ENCODE measurements around the gene TM2D3. TPM values are rescaled to one million over a fixed set of nuclear protein-coding genes. Genes with fewer than 3 reads are reported as not detected.

TM2D3 gene
- total and polyA plus RNA-seq, 10 donors, result 33.6 to 97.4 (median 52.5) TPM

DNA sequence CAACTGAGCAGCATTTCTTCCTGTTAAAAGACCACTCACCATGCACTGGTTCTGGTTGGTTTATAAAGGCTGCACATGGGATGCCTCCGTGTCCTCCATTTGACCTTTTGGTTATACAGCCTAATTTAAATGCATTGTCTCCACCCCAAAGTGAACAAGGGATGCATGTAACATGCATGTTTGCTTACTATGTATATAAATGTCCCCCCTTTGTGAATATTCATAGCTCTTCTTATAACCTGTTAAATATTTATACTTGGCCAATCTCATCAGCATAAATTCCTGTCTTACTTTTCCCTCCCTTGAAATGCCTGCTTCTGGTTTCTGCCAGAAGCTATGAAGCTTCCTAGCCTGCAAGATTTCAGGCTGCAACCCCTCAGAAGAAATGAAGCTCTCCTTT lies 44.6 kb upstream of the TM2D3 start:
- H3K4me1 ChIP-seq, result peaks cover 0 to 14% (median 0%) of the 10 kb centered on the region in 6 donors
- DNase-seq, result no peak
- H3K27me3 ChIP-seq (replicated peaks in 1 of 7), result no peaks in the 10 kb centered on the region
- WGBS, 5 donors, result 79 to 100% (median 93%) methylated on average over 1 of the region's 1 CpG
- peaks cover 0 to 98% (median 55%) of the 10 kb centered on the region in 6 donors for H3K36me3 ChIP-seq
- H3K27ac ChIP-seq, result no peak overlapping the region
- intact Hi-C loops (cut with DNase I; ENCODE audit: low total_unique reads), result no loop called here
- TF ChIP-seq, protein P1, sequence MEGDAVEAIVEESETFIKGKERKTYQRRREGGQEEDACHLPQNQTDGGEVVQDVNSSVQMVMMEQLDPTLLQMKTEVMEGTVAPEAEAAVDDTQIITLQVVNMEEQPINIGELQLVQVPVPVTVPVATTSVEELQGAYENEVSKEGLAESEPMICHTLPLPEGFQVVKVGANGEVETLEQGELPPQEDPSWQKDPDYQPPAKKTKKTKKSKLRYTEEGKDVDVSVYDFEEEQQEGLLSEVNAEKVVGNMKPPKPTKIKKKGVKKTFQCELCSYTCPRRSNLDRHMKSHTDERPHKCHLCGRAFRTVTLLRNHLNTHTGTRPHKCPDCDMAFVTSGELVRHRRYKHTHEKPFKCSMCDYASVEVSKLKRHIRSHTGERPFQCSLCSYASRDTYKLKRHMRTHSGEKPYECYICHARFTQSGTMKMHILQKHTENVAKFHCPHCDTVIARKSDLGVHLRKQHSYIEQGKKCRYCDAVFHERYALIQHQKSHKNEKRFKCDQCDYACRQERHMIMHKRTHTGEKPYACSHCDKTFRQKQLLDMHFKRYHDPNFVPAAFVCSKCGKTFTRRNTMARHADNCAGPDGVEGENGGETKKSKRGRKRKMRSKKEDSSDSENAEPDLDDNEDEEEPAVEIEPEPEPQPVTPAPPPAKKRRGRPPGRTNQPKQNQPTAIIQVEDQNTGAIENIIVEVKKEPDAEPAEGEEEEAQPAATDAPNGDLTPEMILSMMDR (IDR thresholded peaks at IDR 0.05 in 8 of 11, conservative IDR thresholded peaks at IDR 0.05 in 3 of 11), result no peak
- TF ChIP-seq POLR2A (IDR thresholded peaks at IDR 0.05) (no peak), POLR2AphosphoS5 (IDR thresholded peaks at IDR 0.05) (no peak)
- H3K4me3 ChIP-seq, result no peak overlapping the region
- no peaks in the 10 kb centered on the region for H3K9me3 ChIP-seq

DNA sequence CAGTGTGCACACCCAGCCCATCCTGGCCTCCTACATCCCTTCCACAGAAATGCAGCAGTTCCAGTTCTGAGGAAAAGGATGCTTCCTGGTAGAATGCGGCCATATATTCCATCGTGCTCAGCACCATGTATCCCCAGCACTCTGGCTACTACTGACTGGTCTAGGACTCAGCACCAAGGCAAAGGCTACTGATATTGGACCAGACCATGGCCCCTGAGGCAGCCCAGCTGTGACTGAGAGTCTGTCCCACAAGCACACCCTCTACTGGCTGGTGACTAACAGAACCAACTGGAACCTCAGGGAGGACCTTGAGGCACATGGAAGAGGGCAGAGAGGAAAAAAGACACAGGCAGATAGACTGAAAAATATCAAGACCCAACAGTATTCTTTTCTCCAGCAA lies 42.1 kb upstream of the TM2D3 start:
- peaks cover 0 to 7% (median 0%) of the 10 kb centered on the region in 6 donors for H3K4me1 ChIP-seq
- H3K27ac ChIP-seq, result no peak overlapping the region
- TF ChIP-seq, protein P1 (IDR thresholded peaks at IDR 0.05 in 8 of 11, conservative IDR thresholded peaks at IDR 0.05 in 3 of 11), result no peak
- TF ChIP-seq POLR2AphosphoS5 (IDR thresholded peaks at IDR 0.05), result no peak
- no peak for TF ChIP-seq POLR2A (IDR thresholded peaks at IDR 0.05)
- H3K4me3 ChIP-seq, result no peak overlapping the region
- no peaks in the 10 kb centered on the region for H3K27me3 ChIP-seq (replicated peaks in 1 of 7)
- intact Hi-C loops (cut with DNase I; ENCODE audit: low total_unique reads), result no loop called here
- no peak for DNase-seq
- no peaks in the 10 kb centered on the region for H3K9me3 ChIP-seq
- H3K36me3 ChIP-seq, result peaks cover 0 to 96% (median 29%) of the 10 kb centered on the region in 6 donors
- WGBS, 5 donors, result 94 to 100% (median 97%) methylated on average over 2 of the region's 2 CpGs

DNA sequence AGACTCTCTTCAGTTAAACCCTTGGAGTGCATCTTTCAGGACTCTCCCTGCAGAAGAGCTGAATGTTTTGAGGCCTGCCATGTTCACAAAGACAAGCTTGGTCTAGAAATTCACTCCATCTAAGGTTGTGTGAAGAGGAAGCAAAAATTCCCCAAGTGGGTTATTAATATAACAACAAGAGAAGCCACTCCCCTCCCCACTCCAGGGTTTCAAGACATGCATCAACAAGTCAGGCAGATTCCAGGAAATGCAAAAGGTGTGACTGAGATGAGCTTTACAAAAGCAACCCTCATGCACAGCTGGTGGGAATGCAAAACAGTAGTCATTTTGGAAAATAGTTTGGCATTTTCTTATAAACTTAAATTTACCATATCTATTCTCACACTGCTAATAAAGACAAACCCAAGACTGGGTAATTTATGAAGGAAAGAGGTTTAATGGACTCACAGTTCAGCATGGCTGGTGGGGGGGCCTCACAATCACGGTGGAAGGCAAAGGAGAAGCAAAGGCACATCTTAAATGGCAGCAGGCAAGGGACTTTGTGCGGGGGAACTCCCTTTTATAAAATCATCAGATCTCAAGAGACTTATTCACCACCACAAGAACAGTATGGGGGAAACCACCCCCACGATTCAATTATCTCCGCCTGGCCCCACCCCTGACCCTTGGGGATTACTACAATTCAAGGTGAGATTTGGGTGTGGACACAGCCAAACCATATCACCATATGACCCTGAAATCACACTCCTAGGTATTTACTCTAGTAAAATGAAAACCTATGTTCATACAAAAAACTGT lies 40.8 kb upstream of the TM2D3 start:
- Histone ChIP-seq H3K4me1 (peaks cover 0 to 7% (median 0%) of the 10 kb centered on the region in 6 donors), H3K36me3 (peaks cover 0 to 93% (median 18%) of the 10 kb centered on the region in 6 donors), H3K27ac (no peak overlapping the region), H3K9me3 (no peaks in the 10 kb centered on the region), H3K4me3 (no peak overlapping the region), H3K27me3 (replicated peaks in 1 of 7) (no peaks in the 10 kb centered on the region)
- WGBS, 5 donors, result 67 to 82% (median 79%) methylated on average over 4 of the region's 4 CpGs
- TF ChIP-seq, protein P1 (IDR thresholded peaks at IDR 0.05 in 8 of 11, conservative IDR thresholded peaks at IDR 0.05 in 3 of 11), result no peak
- TF ChIP-seq POLR2AphosphoS5 (IDR thresholded peaks at IDR 0.05), result no peak
- TF ChIP-seq POLR2A (IDR thresholded peaks at IDR 0.05), result no peak
- DNase-seq, result no peak
- intact Hi-C loops (cut with DNase I; ENCODE audit: low total_unique reads), result no loop called here

DNA sequence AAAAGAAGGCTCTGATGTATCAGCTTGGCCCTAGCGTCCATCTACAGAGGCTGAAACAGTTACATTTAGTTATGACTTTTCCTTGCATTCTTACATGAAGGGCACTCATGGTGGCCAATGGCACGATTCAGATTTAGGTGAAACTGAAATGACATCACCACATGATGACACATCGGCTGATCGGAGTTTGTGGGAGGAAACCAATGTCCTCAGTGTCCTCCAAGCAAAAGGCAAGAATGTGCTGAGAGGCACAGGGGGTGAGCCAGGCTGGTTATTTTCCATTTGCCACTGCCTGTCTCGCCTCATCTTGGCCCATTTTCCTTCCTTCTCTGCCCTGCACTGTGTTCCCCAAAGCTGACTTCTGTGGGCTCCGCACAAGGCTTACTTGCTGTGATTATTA lies 37.7 kb upstream of the TM2D3 start:
- TF ChIP-seq POLR2A (IDR thresholded peaks at IDR 0.05) (no peak), POLR2AphosphoS5 (IDR thresholded peaks at IDR 0.05) (no peak)
- TF ChIP-seq, protein P1 (IDR thresholded peaks at IDR 0.05 in 8 of 11, conservative IDR thresholded peaks at IDR 0.05 in 3 of 11), result no peak
- H3K4me3 ChIP-seq, result no peak overlapping the region
- no peaks in the 10 kb centered on the region for H3K4me1 ChIP-seq
- no peak for DNase-seq
- H3K36me3 ChIP-seq, result peaks cover 0 to 93% (median 9%) of the 10 kb centered on the region in 6 donors
- no peaks in the 10 kb centered on the region for H3K9me3 ChIP-seq
- intact Hi-C loops (cut with DNase I; ENCODE audit: low total_unique reads), result no loop called here
- 90 to 98% (median 95%) methylated on average over 6 of the region's 6 CpGs for WGBS, 5 donors
- H3K27me3 ChIP-seq (replicated peaks in 1 of 7), result no peaks in the 10 kb centered on the region
- H3K27ac ChIP-seq, result no peak overlapping the region

Data from spleen (tissue), 11 donors.